GM19023 (cell line): ENCODE data around the gene PRKCH.

Experiments used
- ATAC-seq: cut with Tn5 transposase; IDR thresholded peaks from one replicate; pipeline ENCODE4 v1.9.1; 2021; ENCODE audit warnings: mild to moderate bottlenecking, moderate library complexity; ENCODE audit not compliant: unreplicated experiment

The PRKCH gene

GRCh38 chr14:61575551-61576150 lies 254.3 kb downstream of the PRKCH start:
- ATAC-seq, result no peak

GRCh38 chr14:61577506-61577931 lies 256.1 kb downstream of the PRKCH start:
- no peak for ATAC-seq

GRCh38 chr14:61578745-61579144 lies 257.4 kb downstream of the PRKCH start:
- no peak for ATAC-seq

- ATAC-seq, result no peak
These were observed 260.0 kb downstream of the PRKCH start for GRCh38 chr14:61581340-61581739.

GRCh38 chr14:61581955-61582615 lies 260.7 kb downstream of the PRKCH start:
- no peak for ATAC-seq

- no peak for ATAC-seq
These were observed 261.4 kb downstream of the PRKCH start for GRCh38 chr14:61582815-61583214.

- no peak for ATAC-seq
These were observed 263.0 kb downstream of the PRKCH start for GRCh38 chr14:61584331-61584741.

- no peak for ATAC-seq
These were observed 264.5 kb downstream of the PRKCH start for GRCh38 chr14:61585598-61586543.

- ATAC-seq, result no peak
These were observed 265.2 kb downstream of the PRKCH start for GRCh38 chr14:61586544-61587055.

GRCh38 chr14:61587081-61587713 lies 265.8 kb downstream of the PRKCH start:
- ATAC-seq, result no peak

- no peak for ATAC-seq
These were observed 267.1 kb downstream of the PRKCH start for GRCh38 chr14:61588419-61588901.

GRCh38 chr14:61589691-61590581 lies 268.6 kb downstream of the PRKCH start:
- no peak for ATAC-seq

- ATAC-seq, result no peak
These were observed 270.5 kb downstream of the PRKCH start for GRCh38 chr14:61591862-61592261.

GRCh38 chr14:61593330-61593729 lies 272.0 kb downstream of the PRKCH start:
- no peak for ATAC-seq

GRCh38 chr14:61596990-61597389 lies 275.6 kb downstream of the PRKCH start:
- no peak for ATAC-seq

- ATAC-seq, result no peak
These were observed 277.6 kb downstream of the PRKCH start for GRCh38 chr14:61598980-61599379.

- ATAC-seq, result no peak
These were observed 278.6 kb downstream of the PRKCH start for GRCh38 chr14:61599942-61600341.
